DOHH2 (cell line): ENCODE data around the gene MZB1.

Source experiments
- EZH2phosphoT487 ChIP-seq: fragments of 200-600 bp; sonication (generic); IDR thresholded peaks from 2 replicates; pipeline ENCODE4 v1.6.1; 2017; ENCODE audit warnings: borderline replicate concordance, mild to moderate bottlenecking, antibody characterized with exemption, low read length, moderate library complexity, mixed read lengths
- TF ChIP-seq, protein P1 (sequence below): fragments of 200-600 bp; sonication (generic); IDR thresholded peaks from one replicate; pipeline ENCODE4 v1.5.1; 2014; ENCODE audit warnings: antibody characterized with exemption, mild to moderate bottlenecking, low read depth, low read length; ENCODE audit not compliant: poor library complexity, severe bottlenecking

DNA sequence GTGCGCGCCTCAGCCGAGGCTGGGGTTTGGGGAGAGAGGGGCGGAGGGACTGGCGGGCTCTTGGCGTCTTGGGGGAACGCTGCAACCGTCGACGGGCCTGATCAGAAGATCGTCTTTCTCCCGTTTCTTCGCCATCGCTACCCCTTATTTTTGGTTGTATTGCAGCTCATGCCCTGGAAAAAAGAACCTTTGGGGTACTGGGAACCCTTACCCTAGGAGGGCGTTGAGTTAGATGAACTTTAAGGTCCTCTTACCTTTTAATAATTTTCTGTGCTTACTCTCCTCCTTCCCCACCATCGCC lies 47.3 kb downstream of the MZB1 start:
- TF ChIP-seq, protein P1, sequence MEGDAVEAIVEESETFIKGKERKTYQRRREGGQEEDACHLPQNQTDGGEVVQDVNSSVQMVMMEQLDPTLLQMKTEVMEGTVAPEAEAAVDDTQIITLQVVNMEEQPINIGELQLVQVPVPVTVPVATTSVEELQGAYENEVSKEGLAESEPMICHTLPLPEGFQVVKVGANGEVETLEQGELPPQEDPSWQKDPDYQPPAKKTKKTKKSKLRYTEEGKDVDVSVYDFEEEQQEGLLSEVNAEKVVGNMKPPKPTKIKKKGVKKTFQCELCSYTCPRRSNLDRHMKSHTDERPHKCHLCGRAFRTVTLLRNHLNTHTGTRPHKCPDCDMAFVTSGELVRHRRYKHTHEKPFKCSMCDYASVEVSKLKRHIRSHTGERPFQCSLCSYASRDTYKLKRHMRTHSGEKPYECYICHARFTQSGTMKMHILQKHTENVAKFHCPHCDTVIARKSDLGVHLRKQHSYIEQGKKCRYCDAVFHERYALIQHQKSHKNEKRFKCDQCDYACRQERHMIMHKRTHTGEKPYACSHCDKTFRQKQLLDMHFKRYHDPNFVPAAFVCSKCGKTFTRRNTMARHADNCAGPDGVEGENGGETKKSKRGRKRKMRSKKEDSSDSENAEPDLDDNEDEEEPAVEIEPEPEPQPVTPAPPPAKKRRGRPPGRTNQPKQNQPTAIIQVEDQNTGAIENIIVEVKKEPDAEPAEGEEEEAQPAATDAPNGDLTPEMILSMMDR = no peak
- TF ChIP-seq EZH2phosphoT487 = no peak
